Bronchial epithelial cell (primary cell): ENCODE measurements around the gene ARID3B. TPM values are rescaled to one million over a fixed set of nuclear protein-coding genes. Genes with fewer than 3 reads are reported as not detected.
A peak's percentile ranks its signal among the peaks of the same experiment; 100 is the strongest.

Experiments
- DNase-seq: peaks from one replicate; pipeline ENCODE4 v3.0.0-alpha.2; 2010; ENCODE audit warnings: low read depth
- FAIRE-seq: peaks from 2 replicates; lab custom pipeline; 2011; peaks lifted over from hg19 to GRCh38; lab: Jason Lieb, UNC
- H3K27me3 ChIP-seq: 2 replicates; pipeline ENCODE4 v1.5.1; 2011; ENCODE audit warnings: low read length; ENCODE audit not compliant: control insufficient read depth, insufficient read depth
- H3K36me3 ChIP-seq: 2 replicates; pipeline ENCODE4 v1.5.1; 2011; ENCODE audit warnings: low read length; ENCODE audit not compliant: control insufficient read depth, insufficient read depth
- H3K4me3 ChIP-seq: 2 replicates; pipeline ENCODE4 v1.5.1; 2011; ENCODE audit warnings: mild to moderate bottlenecking, low read depth, low read length, control low read depth
- CTCF ChIP-seq: IDR thresholded peaks from 2 replicates; pipeline ENCODE4 v1.5.1; 2011; ENCODE audit warnings: mild to moderate bottlenecking, moderate library complexity, low read length, control low read depth, inconsistent platforms; ENCODE audit not compliant: insufficient read depth, severe bottlenecking
- total RNA-seq: library from RNA; depleted of rRNA; stranded (reverse); fragments of >200 nt; gene quantifications from 2 replicates; pipeline ENCODE4 v1.2.1, GENCODE V29; 2014

The ARID3B gene
- total RNA-seq, 1 donor from 2014 or later = 3.4 TPM

DNA sequence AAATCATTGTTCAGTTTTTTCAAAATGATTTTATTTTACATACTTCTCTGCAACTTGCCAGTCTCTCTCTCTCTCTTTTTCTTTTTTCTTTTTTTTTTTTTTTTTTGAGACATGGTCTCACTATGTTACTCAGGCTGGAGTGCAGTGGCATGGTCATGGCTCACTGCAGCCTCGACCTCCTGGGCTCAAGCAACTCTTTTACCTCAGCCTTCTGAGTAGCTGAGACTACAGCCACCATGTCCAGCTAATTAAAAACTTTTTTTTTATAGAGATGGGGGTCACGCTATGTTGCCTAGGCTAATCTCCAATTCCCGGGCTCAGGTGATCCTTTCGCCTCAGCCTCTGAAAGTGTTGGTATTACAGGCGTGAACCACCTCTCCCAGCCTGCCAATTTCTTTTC lies 12.1 kb upstream of the ARID3B start:
- Histone ChIP-seq H3K27me3 (no peaks in the 10 kb centered on the region), H3K36me3 (no peaks in the 10 kb centered on the region), H3K4me3 (no peak overlapping the region)
- no peak for TF ChIP-seq CTCF
- DNase-seq = no peak
- no peak for FAIRE-seq

GRCh38 chr15:74529921-74530320 lies 11.1 kb upstream of the ARID3B start:
- FAIRE-seq = no peak
- DNase-seq = peak; percentile 90
- no peak for TF ChIP-seq CTCF
- Histone ChIP-seq H3K27me3 (no peaks in the 10 kb centered on the region), H3K4me3 (no peak overlapping the region), H3K36me3 (no peaks in the 10 kb centered on the region)

DNA sequence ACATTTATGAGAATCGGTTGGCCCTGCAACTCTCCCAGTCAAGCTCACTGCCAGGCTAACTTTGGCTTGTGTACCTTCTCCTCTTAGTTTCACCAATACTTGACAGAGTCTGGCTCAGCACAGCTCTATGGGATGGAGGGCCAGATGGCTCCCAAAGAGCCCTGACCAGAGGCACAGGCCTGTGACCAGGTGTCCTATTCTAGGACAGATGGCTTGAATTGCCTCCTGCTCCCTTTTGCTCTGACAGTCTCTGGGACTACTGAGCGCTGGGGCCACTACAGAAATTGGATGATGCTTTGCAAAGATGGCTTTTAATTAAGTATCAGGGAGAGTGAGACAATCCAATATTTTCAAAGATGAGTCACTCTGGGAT lies 10.3 kb upstream of the ARID3B start:
- TF ChIP-seq CTCF = no peak
- Histone ChIP-seq H3K4me3 (no peak overlapping the region), H3K36me3 (no peaks in the 10 kb centered on the region), H3K27me3 (no peaks in the 10 kb centered on the region)
- FAIRE-seq (no peak), DNase-seq (no peak)

- TF ChIP-seq CTCF = no peak
- Histone ChIP-seq H3K27me3 (no peaks in the 10 kb centered on the region), H3K36me3 (no peaks in the 10 kb centered on the region), H3K4me3 (no peak overlapping the region)
- DNase-seq = peak; percentile 89
- no peak for FAIRE-seq
Measured at GRCh38 chr15:74531144-74531811, 9.7 kb upstream of the ARID3B start.

- peak; percentile 86 for DNase-seq
- Histone ChIP-seq H3K36me3 (no peaks in the 10 kb centered on the region), H3K27me3 (no peaks in the 10 kb centered on the region), H3K4me3 (no peak overlapping the region)
- no peak for FAIRE-seq
- TF ChIP-seq CTCF = no peak
Measured at GRCh38 chr15:74535388-74536084, 5.5 kb upstream of the ARID3B start.
